ENCODE results near the gene CEP170B.

Gene CEP170B

GRCh38 chr14:104925214-104925854 lies 60.3 kb downstream of the CEP170B start:
- no peak overlapping the region for H3K4me3 ChIP-seq (ENCODE audit: low read depth, low read length)
- H3K27me3 ChIP-seq (ENCODE audit: control insufficient read depth, insufficient read depth, low read length): peaks cover 8% of the 10 kb centered on the region
- H3K9me3 ChIP-seq (ENCODE audit: control insufficient read depth, insufficient read depth, low read length): no peaks in the 10 kb centered on the region
- no peak overlapping the region for H3K27ac ChIP-seq (ENCODE audit: low read depth, low read length)
- no peak overlapping the region for H3K9ac ChIP-seq (ENCODE audit: low read depth, low read length)
- no peaks in the 10 kb centered on the region for H3K36me3 ChIP-seq (ENCODE audit: control insufficient read depth, insufficient read depth, low read length)
- H3K4me1 ChIP-seq (ENCODE audit: control insufficient read depth, insufficient read depth, low read length): no peaks in the 10 kb centered on the region

- no peak overlapping the region for H3K9ac ChIP-seq (ENCODE audit: low read depth, low read length)
- H3K36me3 ChIP-seq (ENCODE audit: control insufficient read depth, insufficient read depth, low read length): no peaks in the 10 kb centered on the region
- no peaks in the 10 kb centered on the region for H3K9me3 ChIP-seq (ENCODE audit: control insufficient read depth, insufficient read depth, low read length)
- no peak overlapping the region for H3K27ac ChIP-seq (ENCODE audit: low read depth, low read length)
- H3K4me1 ChIP-seq (ENCODE audit: control insufficient read depth, insufficient read depth, low read length): no peaks in the 10 kb centered on the region
- peaks cover 15% of the 10 kb centered on the region for H3K27me3 ChIP-seq (ENCODE audit: control insufficient read depth, insufficient read depth, low read length)
- H3K4me3 ChIP-seq (ENCODE audit: low read depth, low read length): no peak overlapping the region
Observed at GRCh38 chr14:104925855-104926609, 61.0 kb downstream of the CEP170B start.

- Histone ChIP-seq H3K9me3 (ENCODE audit: control insufficient read depth, insufficient read depth, low read length) (no peaks in the 10 kb centered on the region), H3K9ac (ENCODE audit: low read depth, low read length) (no peak overlapping the region), H3K27ac (ENCODE audit: low read depth, low read length) (no peak overlapping the region), H3K4me3 (ENCODE audit: low read depth, low read length) (no peak overlapping the region), H3K27me3 (ENCODE audit: control insufficient read depth, insufficient read depth, low read length) (peaks cover 23% of the 10 kb centered on the region), H3K4me1 (ENCODE audit: control insufficient read depth, insufficient read depth, low read length) (no peaks in the 10 kb centered on the region), H3K36me3 (ENCODE audit: control insufficient read depth, insufficient read depth, low read length) (no peaks in the 10 kb centered on the region)
Observed at GRCh38 chr14:104926619-104927431, 61.8 kb downstream of the CEP170B start.

- H3K9ac ChIP-seq (ENCODE audit: low read depth, low read length): no peak overlapping the region
- no peak overlapping the region for H3K4me3 ChIP-seq (ENCODE audit: low read depth, low read length)
- peaks cover 29% of the 10 kb centered on the region for H3K27me3 ChIP-seq (ENCODE audit: control insufficient read depth, insufficient read depth, low read length)
- no peaks in the 10 kb centered on the region for H3K4me1 ChIP-seq (ENCODE audit: control insufficient read depth, insufficient read depth, low read length)
- H3K36me3 ChIP-seq (ENCODE audit: control insufficient read depth, insufficient read depth, low read length): no peaks in the 10 kb centered on the region
- no peaks in the 10 kb centered on the region for H3K9me3 ChIP-seq (ENCODE audit: control insufficient read depth, insufficient read depth, low read length)
- no peak overlapping the region for H3K27ac ChIP-seq (ENCODE audit: low read depth, low read length)
Observed at GRCh38 chr14:104927432-104927816, 62.4 kb downstream of the CEP170B start.

- Histone ChIP-seq H3K9me3 (ENCODE audit: control insufficient read depth, insufficient read depth, low read length) (no peaks in the 10 kb centered on the region), H3K4me1 (ENCODE audit: control insufficient read depth, insufficient read depth, low read length) (no peaks in the 10 kb centered on the region), H3K9ac (ENCODE audit: low read depth, low read length) (no peak overlapping the region), H3K4me3 (ENCODE audit: low read depth, low read length) (no peak overlapping the region), H3K36me3 (ENCODE audit: control insufficient read depth, insufficient read depth, low read length) (no peaks in the 10 kb centered on the region), H3K27ac (ENCODE audit: low read depth, low read length) (no peak overlapping the region), H3K27me3 (ENCODE audit: control insufficient read depth, insufficient read depth, low read length) (peaks cover 34% of the 10 kb centered on the region)
Observed at GRCh38 chr14:104927901-104928300, 62.8 kb downstream of the CEP170B start.

GRCh38 chr14:104928391-104929133 lies 63.5 kb downstream of the CEP170B start:
- Histone ChIP-seq H3K9ac (ENCODE audit: low read depth, low read length) (no peak overlapping the region), H3K4me1 (ENCODE audit: control insufficient read depth, insufficient read depth, low read length) (no peaks in the 10 kb centered on the region), H3K27ac (ENCODE audit: low read depth, low read length) (no peak overlapping the region), H3K4me3 (ENCODE audit: low read depth, low read length) (no peak overlapping the region), H3K36me3 (ENCODE audit: control insufficient read depth, insufficient read depth, low read length) (no peaks in the 10 kb centered on the region), H3K9me3 (ENCODE audit: control insufficient read depth, insufficient read depth, low read length) (no peaks in the 10 kb centered on the region), H3K27me3 (ENCODE audit: control insufficient read depth, insufficient read depth, low read length) (peaks cover 38% of the 10 kb centered on the region)

GRCh38 chr14:104929268-104930230 lies 64.5 kb downstream of the CEP170B start:
- Histone ChIP-seq H3K27me3 (ENCODE audit: control insufficient read depth, insufficient read depth, low read length) (peaks cover 45% of the 10 kb centered on the region), H3K27ac (ENCODE audit: low read depth, low read length) (no peak overlapping the region), H3K4me1 (ENCODE audit: control insufficient read depth, insufficient read depth, low read length) (no peaks in the 10 kb centered on the region), H3K9ac (ENCODE audit: low read depth, low read length) (no peak overlapping the region), H3K4me3 (ENCODE audit: low read depth, low read length) (no peak overlapping the region), H3K36me3 (ENCODE audit: control insufficient read depth, insufficient read depth, low read length) (no peaks in the 10 kb centered on the region), H3K9me3 (ENCODE audit: control insufficient read depth, insufficient read depth, low read length) (no peaks in the 10 kb centered on the region)

- no peaks in the 10 kb centered on the region for H3K9me3 ChIP-seq (ENCODE audit: control insufficient read depth, insufficient read depth, low read length)
- H3K9ac ChIP-seq (ENCODE audit: low read depth, low read length): no peak overlapping the region
- H3K36me3 ChIP-seq (ENCODE audit: control insufficient read depth, insufficient read depth, low read length): no peaks in the 10 kb centered on the region
- H3K4me3 ChIP-seq (ENCODE audit: low read depth, low read length): no peak overlapping the region
- H3K27me3 ChIP-seq (ENCODE audit: control insufficient read depth, insufficient read depth, low read length): peaks cover 56% of the 10 kb centered on the region
- no peaks in the 10 kb centered on the region for H3K4me1 ChIP-seq (ENCODE audit: control insufficient read depth, insufficient read depth, low read length)
- no peak overlapping the region for H3K27ac ChIP-seq (ENCODE audit: low read depth, low read length)
Observed at GRCh38 chr14:104930526-104931303, 65.6 kb downstream of the CEP170B start.

- Histone ChIP-seq H3K4me3 (ENCODE audit: low read depth, low read length) (no peak overlapping the region), H3K36me3 (ENCODE audit: control insufficient read depth, insufficient read depth, low read length) (no peaks in the 10 kb centered on the region), H3K27me3 (ENCODE audit: control insufficient read depth, insufficient read depth, low read length) (peaks cover 61% of the 10 kb centered on the region), H3K4me1 (ENCODE audit: control insufficient read depth, insufficient read depth, low read length) (no peaks in the 10 kb centered on the region), H3K9me3 (ENCODE audit: control insufficient read depth, insufficient read depth, low read length) (no peaks in the 10 kb centered on the region), H3K27ac (ENCODE audit: low read depth, low read length) (no peak overlapping the region), H3K9ac (ENCODE audit: low read depth, low read length) (no peak overlapping the region)
Observed at GRCh38 chr14:104931304-104931770, 66.3 kb downstream of the CEP170B start.
